Activated CD8-positive, alpha-beta T cell treated with anti-CD3 and anti-CD28 coated beads for 36 hours (primary cell): Measurements from ENCODE around the gene SPATA18. TPM values are rescaled to one million over a fixed set of nuclear protein-coding genes. Genes with fewer than 3 reads are reported as not detected.

Source experiments
- ATAC-seq: fragments of 200-7000 bp; cut with Tn5 transposase; one replicate; pipeline ENCODE4 v1.10.0; 2021; ENCODE audit warnings: mild to moderate bottlenecking, moderate library complexity
- CTCF ChIA-PET: fragments of 350-600 bp; sonication (Branson Sonifier 250); formaldehyde crosslinking; loops from one replicate; lab custom pipeline; 2021; ENCODE audit warnings: antibody characterized with exemption; lab: Charles Lee
- POLR2A ChIA-PET: fragments of 350-600 bp; sonication (Branson Sonifier 250); formaldehyde crosslinking; loops from one replicate; lab custom pipeline; 2021; ENCODE audit warnings: antibody characterized with exemption; lab: Charles Lee
- DNase-seq: peaks from one replicate; pipeline ENCODE4 v3.0.0-alpha.2; 2020
- H3K27ac Mint-ChIP-seq: one replicate; pipeline ENCODE4 v1.8.0; 2021; ENCODE audit warnings: mild to moderate bottlenecking, mixed read lengths
- H3K27me3 Mint-ChIP-seq: one replicate; pipeline ENCODE4 v1.8.0; 2021; ENCODE audit warnings: mixed read lengths
- H3K36me3 Mint-ChIP-seq: one replicate; pipeline ENCODE4 v1.8.0; 2021; ENCODE audit warnings: low read depth, mixed read lengths
- H3K4me1 Mint-ChIP-seq: one replicate; pipeline ENCODE4 v1.8.0; 2021; ENCODE audit warnings: low read depth, mixed read lengths
- H3K4me3 Mint-ChIP-seq: one replicate; pipeline ENCODE4 v1.8.0; 2021; ENCODE audit warnings: mild to moderate bottlenecking, moderate library complexity, mixed read lengths
- H3K9me3 Mint-ChIP-seq: one replicate; pipeline ENCODE4 v1.8.0; 2021; ENCODE audit warnings: mixed read lengths
- intact Hi-C: fragments of 100-400 bp; cut with micrococcal nuclease; formaldehyde crosslinking; loops from one replicate; pipeline ENCODE4 v1.10.0; 2022
- total RNA-seq, 2 experiments: library from RNA; stranded (reverse); gene quantifications; one replicate each; pipeline ENCODE4 v1.2.3, GENCODE V29; 2021
- TF ChIP-seq, protein P1 (sequence below): fragments of 200-600 bp; IDR thresholded peaks from one replicate; pipeline ENCODE4 v1.8.0; 2022; ENCODE audit warnings: antibody characterized with exemption, mild to moderate bottlenecking

SPATA18 gene
- total RNA-seq, 2 experiments from 2014 or later, result 0.58 TPM; not detected in 1

DNA sequence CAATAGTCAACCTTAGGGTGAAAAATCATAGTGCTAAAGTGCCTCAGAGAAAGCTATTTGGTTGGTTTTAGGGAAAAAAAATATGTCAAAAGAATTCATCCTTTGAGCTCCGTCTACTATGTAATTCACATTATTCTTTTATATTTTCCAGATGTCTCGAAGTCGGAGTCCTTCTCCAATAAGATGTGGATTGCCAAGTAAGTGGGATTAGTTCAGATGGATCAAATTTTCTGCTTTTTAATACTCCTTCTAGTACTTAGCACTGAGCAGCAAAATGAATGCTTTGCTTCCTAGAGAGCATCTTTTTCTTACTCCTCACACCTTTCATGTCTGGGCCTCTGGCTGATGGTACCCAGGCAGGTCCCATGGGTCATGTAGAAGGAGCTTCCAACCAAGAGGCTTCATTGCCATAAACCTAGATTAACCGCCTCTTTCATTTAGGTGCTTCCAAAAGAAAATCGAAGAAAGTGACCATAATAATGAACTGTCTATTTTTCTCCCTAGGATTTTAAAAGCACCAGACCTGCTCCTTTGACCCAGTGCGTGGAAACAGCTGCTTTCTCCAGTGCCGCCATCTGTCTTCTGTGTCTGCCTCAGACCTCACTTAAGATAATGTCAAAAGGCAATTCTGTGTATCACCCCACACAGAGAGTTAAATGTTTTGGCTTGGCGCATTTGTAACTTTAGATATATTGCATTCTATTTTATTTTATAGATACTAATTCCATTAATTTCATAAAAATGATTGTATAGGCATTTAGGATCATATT lies 43.5 kb downstream of the SPATA18 start:
- Mint-ChIP-seq H3K4me1 (no peaks in the 10 kb centered on the region), H3K9me3 (no peaks in the 10 kb centered on the region), H3K27ac (no peak overlapping the region), H3K36me3 (no peaks in the 10 kb centered on the region), H3K27me3 (peaks cover 4% of the 10 kb centered on the region), H3K4me3 (no peak overlapping the region)
- intact Hi-C loops, result no loop called here
- CTCF ChIA-PET, result no interaction called here
- POLR2A ChIA-PET, result no interaction called here
- TF ChIP-seq, protein P1, sequence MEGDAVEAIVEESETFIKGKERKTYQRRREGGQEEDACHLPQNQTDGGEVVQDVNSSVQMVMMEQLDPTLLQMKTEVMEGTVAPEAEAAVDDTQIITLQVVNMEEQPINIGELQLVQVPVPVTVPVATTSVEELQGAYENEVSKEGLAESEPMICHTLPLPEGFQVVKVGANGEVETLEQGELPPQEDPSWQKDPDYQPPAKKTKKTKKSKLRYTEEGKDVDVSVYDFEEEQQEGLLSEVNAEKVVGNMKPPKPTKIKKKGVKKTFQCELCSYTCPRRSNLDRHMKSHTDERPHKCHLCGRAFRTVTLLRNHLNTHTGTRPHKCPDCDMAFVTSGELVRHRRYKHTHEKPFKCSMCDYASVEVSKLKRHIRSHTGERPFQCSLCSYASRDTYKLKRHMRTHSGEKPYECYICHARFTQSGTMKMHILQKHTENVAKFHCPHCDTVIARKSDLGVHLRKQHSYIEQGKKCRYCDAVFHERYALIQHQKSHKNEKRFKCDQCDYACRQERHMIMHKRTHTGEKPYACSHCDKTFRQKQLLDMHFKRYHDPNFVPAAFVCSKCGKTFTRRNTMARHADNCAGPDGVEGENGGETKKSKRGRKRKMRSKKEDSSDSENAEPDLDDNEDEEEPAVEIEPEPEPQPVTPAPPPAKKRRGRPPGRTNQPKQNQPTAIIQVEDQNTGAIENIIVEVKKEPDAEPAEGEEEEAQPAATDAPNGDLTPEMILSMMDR, result no peak
- DNase-seq, result no peak
- ATAC-seq, result no peak

DNA sequence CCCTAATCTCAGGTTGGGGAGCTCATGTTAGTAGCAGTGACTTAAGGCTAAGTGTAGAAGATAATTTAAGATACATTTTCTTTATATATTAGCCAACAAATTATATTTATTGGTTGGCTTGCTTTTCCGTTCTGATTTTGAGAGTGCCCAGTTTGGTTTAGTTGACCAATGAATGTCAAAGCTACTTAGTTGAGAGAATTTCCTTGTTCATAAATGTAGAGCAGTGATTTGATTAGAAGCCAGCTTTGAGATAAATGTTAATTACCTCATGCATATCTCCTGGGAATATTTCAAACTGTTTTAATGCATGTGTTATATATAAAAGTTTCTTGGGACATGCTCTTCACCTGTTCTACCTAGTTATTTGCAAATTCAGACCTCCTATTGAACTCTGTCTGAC lies 44.3 kb downstream of the SPATA18 start:
- no peak overlapping the region for H3K27ac Mint-ChIP-seq
- intact Hi-C loops, result no loop called here
- H3K4me3 Mint-ChIP-seq, result no peak overlapping the region
- ATAC-seq (no peak), DNase-seq (no peak)
- H3K27me3 Mint-ChIP-seq, result peaks cover 4% of the 10 kb centered on the region
- ChIA-PET CTCF (no interaction called here), POLR2A (no interaction called here)
- H3K9me3 Mint-ChIP-seq, result no peaks in the 10 kb centered on the region
- H3K4me1 Mint-ChIP-seq, result no peaks in the 10 kb centered on the region
- H3K36me3 Mint-ChIP-seq, result no peaks in the 10 kb centered on the region
- TF ChIP-seq, protein P1, result no peak

DNA sequence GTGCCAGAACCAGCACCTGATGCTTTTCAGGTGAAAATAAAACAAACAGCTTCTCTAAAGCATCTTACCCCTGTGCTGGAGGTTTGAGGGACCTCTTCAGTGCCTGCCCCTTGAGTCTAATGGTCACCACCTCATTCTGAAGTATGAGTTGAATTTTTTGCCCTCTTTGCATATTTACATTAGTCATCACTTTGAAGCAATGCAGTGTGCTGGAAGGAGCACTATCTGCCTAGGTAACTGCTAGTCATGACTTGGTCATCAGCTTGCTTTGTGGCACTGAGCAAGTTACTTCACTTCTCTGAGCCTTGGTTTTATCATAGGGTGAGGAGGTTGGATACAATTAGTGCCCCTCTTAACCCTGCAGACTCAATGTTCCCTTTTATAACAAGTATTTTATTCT lies 44.9 kb downstream of the SPATA18 start:
- DNase-seq (no peak), ATAC-seq (no peak)
- intact Hi-C loops, result no loop called here
- H3K4me1 Mint-ChIP-seq, result no peaks in the 10 kb centered on the region
- H3K4me3 Mint-ChIP-seq, result no peak overlapping the region
- H3K27ac Mint-ChIP-seq, result no peak overlapping the region
- ChIA-PET POLR2A (no interaction called here), CTCF (no interaction called here)
- H3K36me3 Mint-ChIP-seq, result no peaks in the 10 kb centered on the region
- no peaks in the 10 kb centered on the region for H3K9me3 Mint-ChIP-seq
- TF ChIP-seq, protein P1, result no peak
- peaks cover 4% of the 10 kb centered on the region for H3K27me3 Mint-ChIP-seq

DNA sequence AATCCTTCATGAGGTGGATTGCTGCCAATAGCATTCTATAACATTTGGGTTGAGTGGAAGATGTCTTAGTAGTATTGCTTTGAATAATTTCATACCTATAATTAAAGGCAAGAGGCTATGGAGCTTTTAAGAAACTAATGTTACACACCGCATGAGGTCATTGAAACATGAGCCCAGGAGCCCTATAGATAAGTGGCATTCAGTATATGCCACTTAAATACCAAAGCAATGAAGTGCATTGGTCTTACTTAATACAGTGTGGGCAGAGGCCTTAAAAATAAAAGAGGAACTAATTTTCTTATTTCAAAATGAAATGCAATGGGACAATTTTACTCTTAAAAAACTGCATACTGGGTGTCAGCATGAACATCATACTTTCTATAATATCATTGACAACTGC lies 47.5 kb downstream of the SPATA18 start:
- H3K4me3 Mint-ChIP-seq, result no peak overlapping the region
- no peaks in the 10 kb centered on the region for H3K36me3 Mint-ChIP-seq
- ChIA-PET POLR2A (no interaction called here), CTCF (no interaction called here)
- H3K4me1 Mint-ChIP-seq, result no peaks in the 10 kb centered on the region
- DNase-seq, result no peak
- ATAC-seq, result no peak
- peaks cover 2% of the 10 kb centered on the region for H3K27me3 Mint-ChIP-seq
- TF ChIP-seq, protein P1, result no peak
- H3K9me3 Mint-ChIP-seq, result no peaks in the 10 kb centered on the region
- no peak overlapping the region for H3K27ac Mint-ChIP-seq
- intact Hi-C loops, result no loop called here

DNA sequence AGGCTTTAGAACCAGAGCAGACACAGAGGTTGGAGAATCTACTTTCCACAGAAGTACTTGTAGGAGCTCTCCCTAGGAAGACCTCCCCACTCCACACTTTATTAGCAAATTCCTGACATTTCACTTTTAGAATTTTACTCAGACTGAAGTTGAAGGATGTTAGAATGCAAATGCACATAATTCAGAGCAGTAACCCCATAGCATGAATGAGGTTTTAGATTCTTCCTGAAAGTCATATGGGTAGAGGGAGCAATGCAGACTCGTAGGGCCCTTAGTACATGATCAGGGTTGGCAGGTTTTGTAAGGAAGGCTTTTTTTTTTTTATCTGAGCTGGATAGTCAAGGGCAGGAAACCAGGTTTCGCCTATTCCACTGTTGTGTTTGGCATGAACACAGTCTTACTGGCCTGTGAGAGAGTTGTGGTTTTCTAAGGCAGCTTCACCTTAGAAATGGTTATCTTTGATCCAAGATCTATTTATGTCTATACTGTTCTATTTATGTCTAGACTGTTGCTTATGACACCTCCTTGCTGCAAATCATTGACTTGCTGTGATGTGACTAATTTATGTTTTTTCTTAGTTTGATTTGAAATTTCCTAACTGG lies 48.9 kb downstream of the SPATA18 start:
- H3K36me3 Mint-ChIP-seq, result no peaks in the 10 kb centered on the region
- POLR2A ChIA-PET, result no interaction called here
- no peak overlapping the region for H3K27ac Mint-ChIP-seq
- no peaks in the 10 kb centered on the region for H3K9me3 Mint-ChIP-seq
- peaks cover 2% of the 10 kb centered on the region for H3K27me3 Mint-ChIP-seq
- DNase-seq (no peak), ATAC-seq (no peak)
- intact Hi-C loops, result no loop called here
- H3K4me3 Mint-ChIP-seq, result no peak overlapping the region
- TF ChIP-seq, protein P1, result no peak
- CTCF ChIA-PET, result no interaction called here
- no peaks in the 10 kb centered on the region for H3K4me1 Mint-ChIP-seq
